H1 (cell line): ENCODE data around the gene WDR89. TPM values are rescaled to one million over a fixed set of nuclear protein-coding genes. Genes with fewer than 3 reads are reported as not detected.
A peak's percentile ranks its signal among the peaks of the same experiment; 100 is the strongest.

ENCODE experiments used
- ASH2L ChIP-seq: fragments of 200-600, 300-600 bp; sonication (generic); IDR thresholded peaks from one replicate; pipeline ENCODE4 v1.7.1; 2017; ENCODE audit warnings: low read length
- CHD2 ChIP-seq: IDR thresholded peaks from 2 replicates; pipeline ENCODE4 v1.6.1; 2012; ENCODE audit warnings: low read length, improper control_type of control experiment
- CHD7 ChIP-seq: fragments of 300-600 bp; sonication (generic); IDR thresholded peaks from 2 replicates; pipeline ENCODE4 v1.7.1; 2012; ENCODE audit warnings: low read length, moderate library complexity, mild to moderate bottlenecking, inconsistent platforms; ENCODE audit not compliant: insufficient replicate concordance
- POLR2A ChIP-seq, 2 experiments: IDR thresholded peaks; 1 replicate in 1 of 2; 2 replicates in 1 of 2; pipeline ENCODE4 v1.6.1; 2011; ENCODE audit warnings: low read depth in 2 of 2, low read length in 2 of 2, mild to moderate bottlenecking in 2 of 2; ENCODE audit errors: control extremely low read depth in 1 of 2
- SIX5 ChIP-seq: IDR thresholded peaks from 2 replicates; pipeline ENCODE4 v1.6.1; 2011; ENCODE audit warnings: mild to moderate bottlenecking, low read depth, low read length
- SP2 ChIP-seq: IDR thresholded peaks from 2 replicates; pipeline ENCODE4 v1.6.1; 2012; ENCODE audit warnings: mild to moderate bottlenecking, low read length, inconsistent platforms
- TBP ChIP-seq: IDR thresholded peaks from 2 replicates; pipeline ENCODE4 v1.6.1; 2011; ENCODE audit warnings: low read depth, low read length, improper control_type of control experiment
- TCF12 ChIP-seq: IDR thresholded peaks from 2 replicates; pipeline ENCODE4 v1.6.1; 2011; ENCODE audit warnings: low read depth, mild to moderate bottlenecking, low read length
- polyA plus RNA-seq, 7 experiments: library from polyadenylated mRNA; depleted of rRNA in 3 of 7; stranded (reverse) in 5 of 7; unstranded in 2 of 7; fragments of >200 nt in 5 of 7; fragments of 200-250 nt in 2 of 7; gene quantifications; 1 replicate in 5 of 7; 2 replicates in 1 of 7; 4 replicates in 1 of 7; pipeline versions ENCODE4 v1.2.1 to v1.2.3, GENCODE V29; 2011 to 2013; ENCODE audit warnings: missing spikeins in 2 of 7, mixed read lengths in 2 of 7
- total RNA-seq: library from RNA; stranded (reverse); fragmentation: NEBNext Ultra II Directional; extraction: Animal tissue kit (Norgen Biotek cat#: 25700); gene quantifications from 2 replicates; pipeline ENCODE4 v1.2.1, GENCODE V29; 2021

WDR89 gene
- total and polyA plus RNA-seq, 2 of the 8 experiments (the other 6 are each of a cell fraction or from before 2014, with no cell fraction given): 8.3 to 32.9 TPM

- no peak for TF ChIP-seq CHD7
- peak; percentile 83 for TF ChIP-seq SIX5
- peak; percentile 67; the same call in 1 of the 2 replicates for TF ChIP-seq TBP
- TF ChIP-seq TCF12: no peak
- TF ChIP-seq ASH2L: peak; percentile 45
- peak in 1 of 2 experiments; percentile 8; a peak in 2 of 3 replicates for TF ChIP-seq POLR2A (IDR thresholded peaks at IDR 0.05; ENCODE audit: control extremely low read depth in 1 of 2, low read depth in 2 of 2, low read length in 2 of 2)
- TF ChIP-seq SP2: peak; percentile 29; the same call in 1 of the 2 replicates
- peak; percentile 46 for TF ChIP-seq CHD2
These were observed 549 bp upstream of the WDR89 start (continued) for GRCh38 chr14:63642229-63642611.
